Astrocyte (in vitro differentiated cells and primary cell): ENCODE results near the gene CRYBG1.

ENCODE experiments used
- EZH2 ChIP-seq: IDR thresholded peaks from 2 replicates; pipeline ENCODE4 v1.6.1; 2012; ENCODE audit warnings: mild to moderate bottlenecking, low read length, inconsistent platforms; ENCODE audit not compliant: insufficient read depth
- TF ChIP-seq, protein P1 (sequence below): IDR thresholded peaks from 2 replicates; pipeline ENCODE4 v1.5.1; 2011; ENCODE audit warnings: low read depth, mild to moderate bottlenecking, inconsistent platforms, low read length, moderate library complexity; ENCODE audit not compliant: insufficient read depth

DNA sequence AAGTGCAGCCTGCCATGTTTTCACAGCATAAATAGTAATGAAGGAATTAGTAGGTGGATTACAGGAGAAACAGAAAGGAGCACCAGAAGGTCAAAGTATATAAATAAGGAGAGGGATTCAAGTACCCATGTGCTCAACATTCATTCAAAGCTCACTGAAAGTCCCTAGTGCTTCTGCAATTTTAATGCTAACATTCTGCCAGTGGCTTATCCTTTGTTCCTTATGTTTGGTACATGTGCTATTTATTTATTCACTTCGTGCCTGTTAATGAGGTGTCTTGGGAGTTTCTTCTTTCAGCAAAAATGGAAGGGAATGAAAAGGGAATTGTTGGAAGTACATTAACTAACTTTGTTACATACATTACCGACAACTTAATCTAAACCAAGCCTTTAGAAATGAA lies 105.7 kb downstream of the CRYBG1 start:
- TF ChIP-seq, protein P1, sequence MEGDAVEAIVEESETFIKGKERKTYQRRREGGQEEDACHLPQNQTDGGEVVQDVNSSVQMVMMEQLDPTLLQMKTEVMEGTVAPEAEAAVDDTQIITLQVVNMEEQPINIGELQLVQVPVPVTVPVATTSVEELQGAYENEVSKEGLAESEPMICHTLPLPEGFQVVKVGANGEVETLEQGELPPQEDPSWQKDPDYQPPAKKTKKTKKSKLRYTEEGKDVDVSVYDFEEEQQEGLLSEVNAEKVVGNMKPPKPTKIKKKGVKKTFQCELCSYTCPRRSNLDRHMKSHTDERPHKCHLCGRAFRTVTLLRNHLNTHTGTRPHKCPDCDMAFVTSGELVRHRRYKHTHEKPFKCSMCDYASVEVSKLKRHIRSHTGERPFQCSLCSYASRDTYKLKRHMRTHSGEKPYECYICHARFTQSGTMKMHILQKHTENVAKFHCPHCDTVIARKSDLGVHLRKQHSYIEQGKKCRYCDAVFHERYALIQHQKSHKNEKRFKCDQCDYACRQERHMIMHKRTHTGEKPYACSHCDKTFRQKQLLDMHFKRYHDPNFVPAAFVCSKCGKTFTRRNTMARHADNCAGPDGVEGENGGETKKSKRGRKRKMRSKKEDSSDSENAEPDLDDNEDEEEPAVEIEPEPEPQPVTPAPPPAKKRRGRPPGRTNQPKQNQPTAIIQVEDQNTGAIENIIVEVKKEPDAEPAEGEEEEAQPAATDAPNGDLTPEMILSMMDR = no peak
- no peak for TF ChIP-seq EZH2
